ENCODE data around the gene RARA.

DNA sequence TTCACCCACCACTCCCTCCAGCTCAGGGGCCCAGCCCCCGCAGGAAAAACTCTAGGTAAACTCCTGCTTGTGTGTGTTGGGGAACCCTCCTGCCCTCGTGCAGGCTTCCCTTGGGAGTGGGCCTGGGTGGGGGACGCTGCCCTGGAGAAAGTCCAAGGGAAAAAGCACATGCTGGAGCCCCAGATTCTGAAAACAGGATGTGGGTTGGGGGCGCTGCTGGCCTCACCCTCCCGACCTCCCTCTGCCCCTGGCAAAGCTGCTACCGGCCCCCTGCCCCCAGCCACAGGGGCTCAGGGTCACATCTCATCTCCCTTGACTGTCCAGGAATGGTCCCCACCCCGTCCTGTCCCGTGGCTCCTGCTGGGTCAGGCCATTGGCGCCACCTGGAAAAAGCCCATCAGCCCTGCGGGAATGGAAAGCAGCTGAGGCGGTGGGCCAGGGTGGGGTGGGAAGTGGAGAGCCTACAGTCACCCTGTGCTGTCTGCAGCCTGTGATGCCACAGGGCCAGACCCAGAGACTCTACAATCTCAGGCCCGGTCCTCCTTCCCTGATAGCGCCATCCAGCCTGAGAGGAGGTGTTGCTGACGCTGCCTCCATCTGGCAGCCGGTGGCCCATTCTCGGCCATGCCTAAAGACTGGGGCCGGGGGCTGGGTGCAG is 58.0 kb downstream of the RARA start:
- TF ChIP-seq, protein P1, sequence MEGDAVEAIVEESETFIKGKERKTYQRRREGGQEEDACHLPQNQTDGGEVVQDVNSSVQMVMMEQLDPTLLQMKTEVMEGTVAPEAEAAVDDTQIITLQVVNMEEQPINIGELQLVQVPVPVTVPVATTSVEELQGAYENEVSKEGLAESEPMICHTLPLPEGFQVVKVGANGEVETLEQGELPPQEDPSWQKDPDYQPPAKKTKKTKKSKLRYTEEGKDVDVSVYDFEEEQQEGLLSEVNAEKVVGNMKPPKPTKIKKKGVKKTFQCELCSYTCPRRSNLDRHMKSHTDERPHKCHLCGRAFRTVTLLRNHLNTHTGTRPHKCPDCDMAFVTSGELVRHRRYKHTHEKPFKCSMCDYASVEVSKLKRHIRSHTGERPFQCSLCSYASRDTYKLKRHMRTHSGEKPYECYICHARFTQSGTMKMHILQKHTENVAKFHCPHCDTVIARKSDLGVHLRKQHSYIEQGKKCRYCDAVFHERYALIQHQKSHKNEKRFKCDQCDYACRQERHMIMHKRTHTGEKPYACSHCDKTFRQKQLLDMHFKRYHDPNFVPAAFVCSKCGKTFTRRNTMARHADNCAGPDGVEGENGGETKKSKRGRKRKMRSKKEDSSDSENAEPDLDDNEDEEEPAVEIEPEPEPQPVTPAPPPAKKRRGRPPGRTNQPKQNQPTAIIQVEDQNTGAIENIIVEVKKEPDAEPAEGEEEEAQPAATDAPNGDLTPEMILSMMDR (IDR thresholded peaks at IDR 0.05): no peak
- TF ChIP-seq POLR2A (IDR thresholded peaks at IDR 0.05): no peak
- TF ChIP-seq POLR2AphosphoS5 (IDR thresholded peaks at IDR 0.05): no peak
- no peak for TF ChIP-seq EP300 (IDR thresholded peaks at IDR 0.05)

Data from upper lobe of left lung (tissue), 4 donors.